Thyroid gland (tissue), 4 donors: Measurements from ENCODE around the gene ATIC.

Experiments used
- POLR2A ChIP-seq, 2 donors: fragments of 450-650 bp; IDR thresholded peaks; one replicate each; pipeline ENCODE4 v1.6.1; 2017; ENCODE audit warnings: antibody characterized with exemption in 2 of 2, mild to moderate bottlenecking in 2 of 2, moderate library complexity in 1 of 2
- TF ChIP-seq, protein P1 (sequence below), 6 experiments: fragments of 200-600 bp in 3 of 6; fragments of 450-650 bp in 3 of 6; sonication (generic) in 3 of 6; IDR thresholded peaks; one replicate each; pipeline ENCODE4 v1.5.1; 2016 to 2019; ENCODE audit warnings: antibody characterized with exemption in 6 of 6, mild to moderate bottlenecking in 2 of 6, inconsistent platforms in 1 of 6, moderate library complexity in 1 of 6

DNA sequence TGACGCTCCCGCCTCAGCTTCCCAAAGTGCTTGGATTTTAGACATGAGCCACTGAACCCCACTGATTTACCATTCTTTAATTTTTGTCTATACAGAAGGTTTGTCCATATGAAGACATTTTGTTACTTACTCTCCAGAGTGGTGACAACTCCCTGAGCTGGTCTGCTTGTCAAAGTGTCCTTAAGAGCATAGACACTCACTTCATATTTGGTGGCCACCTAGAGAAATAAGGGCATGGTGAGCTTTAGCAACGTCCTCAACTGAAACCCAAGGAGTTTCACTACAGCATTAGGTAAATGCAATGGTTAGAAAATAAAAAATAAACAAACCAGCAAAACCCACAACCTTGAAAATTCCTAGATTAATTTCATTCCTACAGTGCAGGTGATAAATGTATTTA lies 66.2 kb downstream of the ATIC start:
- TF ChIP-seq, protein P1, sequence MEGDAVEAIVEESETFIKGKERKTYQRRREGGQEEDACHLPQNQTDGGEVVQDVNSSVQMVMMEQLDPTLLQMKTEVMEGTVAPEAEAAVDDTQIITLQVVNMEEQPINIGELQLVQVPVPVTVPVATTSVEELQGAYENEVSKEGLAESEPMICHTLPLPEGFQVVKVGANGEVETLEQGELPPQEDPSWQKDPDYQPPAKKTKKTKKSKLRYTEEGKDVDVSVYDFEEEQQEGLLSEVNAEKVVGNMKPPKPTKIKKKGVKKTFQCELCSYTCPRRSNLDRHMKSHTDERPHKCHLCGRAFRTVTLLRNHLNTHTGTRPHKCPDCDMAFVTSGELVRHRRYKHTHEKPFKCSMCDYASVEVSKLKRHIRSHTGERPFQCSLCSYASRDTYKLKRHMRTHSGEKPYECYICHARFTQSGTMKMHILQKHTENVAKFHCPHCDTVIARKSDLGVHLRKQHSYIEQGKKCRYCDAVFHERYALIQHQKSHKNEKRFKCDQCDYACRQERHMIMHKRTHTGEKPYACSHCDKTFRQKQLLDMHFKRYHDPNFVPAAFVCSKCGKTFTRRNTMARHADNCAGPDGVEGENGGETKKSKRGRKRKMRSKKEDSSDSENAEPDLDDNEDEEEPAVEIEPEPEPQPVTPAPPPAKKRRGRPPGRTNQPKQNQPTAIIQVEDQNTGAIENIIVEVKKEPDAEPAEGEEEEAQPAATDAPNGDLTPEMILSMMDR (IDR thresholded peaks at IDR 0.05): no peak
- no peak for TF ChIP-seq POLR2A (IDR thresholded peaks at IDR 0.05)
